ENCODE results near the gene TMEM79.

The TMEM79 gene

DNA sequence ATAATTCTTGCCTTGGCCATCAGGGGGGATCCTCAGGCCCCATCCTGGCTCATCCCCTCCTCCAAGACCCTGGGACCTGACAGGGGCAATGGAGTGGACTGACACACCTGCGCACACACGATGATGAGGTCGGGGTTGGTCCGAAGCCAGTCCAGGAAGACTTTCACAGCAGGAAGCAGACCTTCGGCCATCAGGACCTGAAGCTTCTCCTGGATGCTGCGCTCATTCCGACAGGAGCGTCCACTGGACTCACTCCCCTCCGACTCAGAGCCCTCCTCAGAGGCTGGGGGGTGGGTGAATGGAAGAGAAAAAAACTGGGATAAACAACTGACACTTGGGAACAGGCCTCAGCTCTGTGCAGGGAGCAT is 20.9 kb upstream of the TMEM79 start:
- no peak for DNase-seq (ENCODE audit: low read depth in 2 of 2)

GRCh38 chr1:156266051-156266450 is 18.1 kb upstream of the TMEM79 start:
- no peak for DNase-seq (ENCODE audit: low read depth in 2 of 2)

- DNase-seq (ENCODE audit: low read depth in 2 of 2), result no peak
These were observed 15.8 kb upstream of the TMEM79 start for GRCh38 chr1:156268336-156268735.

GRCh38 chr1:156270314-156270713 is 13.8 kb upstream of the TMEM79 start:
- DNase-seq (ENCODE audit: low read depth in 2 of 2), result no peak

DNA sequence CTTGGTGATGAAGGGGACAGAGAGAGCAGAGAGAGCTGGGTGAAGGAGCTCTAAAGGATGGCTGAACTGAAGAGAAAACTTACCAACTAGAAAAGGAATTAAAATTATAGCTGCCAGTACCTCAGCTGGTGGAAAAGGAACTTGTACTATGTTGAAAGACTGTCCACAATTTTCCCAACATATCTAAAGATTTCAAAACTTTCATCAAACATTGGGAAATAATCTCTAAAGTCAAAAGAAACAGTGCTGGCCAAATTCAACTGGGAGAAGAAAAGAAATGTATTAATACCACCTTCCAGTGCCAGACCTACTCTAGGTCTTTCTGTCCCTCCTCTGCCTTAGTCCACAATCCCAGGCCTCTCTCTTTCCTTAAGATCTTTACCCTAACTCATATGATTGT is 7.6 kb upstream of the TMEM79 start:
- no peak for DNase-seq (ENCODE audit: low read depth in 2 of 2)

DNA sequence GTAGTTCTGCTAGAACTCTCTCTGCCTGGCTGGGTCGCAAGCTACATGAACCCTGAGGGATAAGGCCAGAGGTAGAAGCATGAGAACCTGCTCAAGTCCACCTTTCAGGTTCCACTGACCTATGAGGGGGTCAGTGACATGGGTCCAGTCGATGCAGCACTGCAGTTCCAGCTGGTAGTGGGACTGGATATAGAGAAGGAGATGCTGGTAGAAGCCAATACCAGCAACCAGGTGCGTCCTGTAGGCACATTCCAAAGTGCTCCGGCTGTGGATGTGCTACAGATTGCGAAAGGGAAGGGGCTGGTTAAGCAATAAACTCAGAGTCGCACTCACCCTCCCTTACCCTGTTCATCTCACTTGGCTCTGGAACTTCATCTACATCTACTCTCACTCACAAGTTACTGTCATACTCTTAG is 7.2 kb upstream of the TMEM79 start:
- no peak for DNase-seq (ENCODE audit: low read depth in 2 of 2)

GRCh38 chr1:156279837-156280236 is 4.3 kb upstream of the TMEM79 start:
- DNase-seq (ENCODE audit: low read depth in 2 of 2), result no peak

- no peak for DNase-seq (ENCODE audit: low read depth in 2 of 2)
These were observed 2.8 kb upstream of the TMEM79 start for GRCh38 chr1:156281281-156281680.

DNA sequence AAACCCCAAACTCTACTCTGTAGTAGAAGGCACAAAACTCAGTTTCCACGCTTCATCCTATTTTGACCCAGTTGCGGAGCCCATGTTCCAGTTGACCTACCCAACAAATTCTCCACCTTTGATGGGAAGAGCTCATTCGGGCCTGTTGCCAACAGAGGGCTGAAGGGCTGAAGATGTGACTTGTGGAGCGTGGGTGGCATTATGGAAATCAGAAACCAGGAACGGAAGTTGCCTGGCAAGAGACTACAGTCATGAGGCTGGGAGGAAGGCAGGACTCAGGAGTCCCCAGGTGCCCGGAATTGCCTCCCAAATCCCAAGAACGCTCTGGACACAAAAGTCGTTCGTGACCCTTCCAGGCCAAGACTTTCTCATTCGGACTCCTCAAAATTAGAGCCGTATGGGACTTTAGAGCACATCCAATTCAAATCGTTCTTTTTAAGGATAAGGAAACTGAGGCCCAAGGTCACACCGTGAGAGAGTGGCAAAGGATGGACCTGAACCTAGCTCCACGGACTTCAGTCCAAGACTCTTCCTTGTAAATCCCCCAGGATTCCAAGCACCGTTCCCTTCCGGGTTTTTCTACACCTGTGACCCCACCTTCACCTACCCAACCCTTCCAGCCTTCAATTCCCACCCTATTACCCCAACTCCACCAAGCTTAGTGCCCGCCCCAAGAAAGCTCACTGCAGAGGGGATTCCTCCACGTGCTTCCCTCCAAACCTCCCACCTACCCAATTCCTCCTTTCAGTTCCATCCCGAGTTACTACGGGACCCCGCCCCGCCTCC is 2.2 kb upstream of the TMEM79 start:
- no peak for DNase-seq (ENCODE audit: low read depth in 2 of 2)

DNA sequence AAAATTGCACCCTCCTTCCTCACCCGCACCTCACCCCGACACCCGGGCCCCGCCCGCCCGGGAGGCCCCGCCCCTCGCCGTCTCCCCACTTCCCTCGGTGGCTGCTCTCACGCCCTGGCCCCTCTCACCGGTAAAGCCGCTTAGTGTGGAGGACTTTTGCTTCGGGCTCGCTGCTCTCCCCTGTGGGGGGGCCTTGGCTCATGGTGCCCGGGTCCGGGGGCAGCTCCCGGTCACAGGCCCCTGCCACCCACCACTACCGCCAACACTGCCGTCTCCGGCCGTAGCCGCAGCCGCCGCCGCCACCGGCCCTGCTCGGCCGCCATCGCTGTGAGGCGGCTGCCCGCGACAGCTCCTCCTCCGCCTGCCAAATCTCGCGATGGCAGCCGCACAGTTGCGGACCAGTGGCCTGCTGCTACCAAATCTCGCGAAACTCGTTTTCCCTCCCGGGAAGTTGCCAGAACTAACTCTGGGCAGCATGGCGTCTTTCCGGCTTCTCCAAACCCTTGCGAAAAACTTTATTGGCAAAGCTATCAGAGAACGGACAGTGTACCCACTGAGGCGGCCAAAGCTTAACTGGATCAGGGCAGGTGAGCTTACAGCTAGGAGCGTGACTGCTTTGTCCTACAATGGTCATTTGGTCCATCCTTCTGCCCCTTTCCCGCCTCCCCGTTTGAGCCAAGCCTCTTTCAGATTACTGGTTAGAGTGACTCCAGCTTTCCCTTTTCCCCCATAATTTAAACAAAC is 1.5 kb upstream of the TMEM79 start, which contains the start of gene SMG5:
SMG5 (minus strand) TSS at position 347 of the 744 bp plus-strand sequence; CDS start at position 202, 145 bp downstream.
- peak; percentile 98 for DNase-seq (ENCODE audit: low read depth in 2 of 2)

DNA sequence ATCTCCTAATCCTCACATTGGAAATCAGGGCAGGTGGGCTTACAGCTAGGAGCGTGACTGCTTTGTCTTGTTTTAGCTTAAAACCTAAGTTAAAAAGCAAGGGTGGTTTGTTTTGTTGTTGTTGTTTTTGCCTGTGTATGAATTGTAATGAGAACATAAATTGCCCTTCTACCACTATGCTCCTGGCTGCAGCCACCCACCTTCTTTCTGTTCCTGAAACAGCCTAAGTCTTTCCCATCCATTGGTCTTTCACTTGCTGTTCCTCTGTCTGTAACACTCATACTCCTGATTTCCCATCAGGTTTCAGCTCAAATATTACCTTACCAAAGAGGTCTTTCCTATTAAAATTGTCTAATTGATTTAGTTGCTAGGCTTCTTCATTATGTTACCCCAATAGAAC is 604 bp upstream of the TMEM79 start:
- no peak for DNase-seq (ENCODE audit: low read depth in 2 of 2)

- no peak for DNase-seq (ENCODE audit: low read depth in 2 of 2)
These were observed 632 bp downstream of the TMEM79 start for GRCh38 chr1:156284757-156285156.

DNA sequence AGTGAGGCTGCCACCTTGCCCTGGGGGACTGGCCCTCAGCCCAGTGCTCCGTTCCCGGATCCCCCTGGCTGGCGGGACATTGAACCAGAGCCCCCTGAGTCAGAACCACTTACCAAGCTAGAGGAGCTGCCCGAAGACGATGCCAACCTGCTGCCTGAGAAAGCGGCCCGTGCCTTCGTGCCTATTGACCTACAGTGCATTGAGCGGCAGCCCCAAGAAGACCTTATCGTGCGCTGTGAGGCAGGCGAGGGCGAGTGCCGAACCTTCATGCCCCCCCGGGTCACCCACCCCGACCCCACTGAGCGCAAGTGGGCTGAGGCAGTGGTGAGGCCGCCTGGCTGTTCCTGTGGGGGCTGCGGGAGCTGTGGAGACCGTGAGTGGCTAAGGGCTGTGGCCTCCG is 1.3 kb downstream of the TMEM79 start:
- no peak for DNase-seq (ENCODE audit: low read depth in 2 of 2)

GRCh38 chr1:156286061-156286460 is 1.9 kb downstream of the TMEM79 start:
- DNase-seq (ENCODE audit: low read depth in 2 of 2), result no peak

GRCh38 chr1:156289857-156290256 is 5.7 kb downstream of the TMEM79 start:
- no peak for DNase-seq (ENCODE audit: low read depth in 2 of 2)

DNA sequence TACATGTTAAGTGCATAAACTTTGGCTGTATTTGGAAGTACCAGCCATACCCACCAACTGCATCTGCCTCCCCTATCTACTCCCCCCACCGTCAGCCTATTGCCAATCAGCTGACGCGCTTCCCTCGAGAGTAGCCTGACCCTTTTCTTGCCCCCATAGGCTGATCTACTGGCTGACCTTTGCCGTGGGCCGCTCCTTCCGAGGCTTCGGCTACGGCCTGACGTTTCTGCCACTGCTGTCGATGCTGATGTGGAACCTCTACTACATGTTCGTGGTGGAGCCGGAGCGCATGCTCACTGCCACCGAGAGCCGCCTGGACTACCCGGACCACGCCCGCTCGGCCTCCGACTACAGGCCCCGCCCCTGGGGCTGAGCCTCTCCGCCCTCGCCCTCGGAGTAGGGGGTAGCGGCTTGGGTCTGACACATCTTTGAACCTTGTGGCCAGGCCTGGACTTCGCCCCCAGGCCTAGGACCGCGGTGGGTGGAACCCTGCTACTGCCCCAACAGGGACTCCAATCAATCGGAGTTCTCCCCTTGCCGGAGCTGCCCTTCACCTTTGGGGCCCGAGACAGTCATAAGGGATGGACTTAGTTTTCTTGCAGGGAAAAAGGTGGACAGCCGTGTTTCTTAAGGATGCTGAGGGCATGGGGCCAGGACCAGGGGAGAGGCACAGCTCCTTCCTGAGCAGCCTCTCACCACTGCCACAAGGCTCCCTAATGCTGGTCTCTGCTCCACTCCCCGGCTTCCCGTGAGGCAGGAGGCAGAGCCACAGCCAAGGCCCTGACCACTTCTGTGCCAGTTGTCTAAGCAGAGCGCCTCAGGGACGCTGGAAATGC is 7.3 kb downstream of the TMEM79 start:
- peak; percentile 28 to 29 for DNase-seq (ENCODE audit: low read depth in 2 of 2)

DNA sequence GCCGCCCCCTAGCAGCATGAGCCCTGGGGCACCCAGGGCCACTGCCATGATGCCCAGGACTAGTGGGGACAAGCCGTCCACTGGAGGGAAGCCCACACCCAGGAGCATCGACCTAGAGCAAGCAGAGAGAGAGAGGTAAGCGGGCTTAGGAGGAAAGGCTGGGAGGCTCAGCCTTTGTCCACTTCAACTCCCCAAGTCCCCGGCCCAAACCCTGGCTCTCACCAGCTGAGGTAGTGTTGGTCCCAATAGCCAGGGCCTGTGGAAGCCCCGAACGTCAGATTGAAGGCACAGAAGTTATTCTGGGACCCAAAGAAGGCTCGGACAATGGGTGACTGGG is 8.9 kb downstream of the TMEM79 start:
- no peak for DNase-seq (ENCODE audit: low read depth in 2 of 2)

GRCh38 chr1:156293895-156294294 is 9.8 kb downstream of the TMEM79 start:
- no peak for DNase-seq (ENCODE audit: low read depth in 2 of 2)

DNA sequence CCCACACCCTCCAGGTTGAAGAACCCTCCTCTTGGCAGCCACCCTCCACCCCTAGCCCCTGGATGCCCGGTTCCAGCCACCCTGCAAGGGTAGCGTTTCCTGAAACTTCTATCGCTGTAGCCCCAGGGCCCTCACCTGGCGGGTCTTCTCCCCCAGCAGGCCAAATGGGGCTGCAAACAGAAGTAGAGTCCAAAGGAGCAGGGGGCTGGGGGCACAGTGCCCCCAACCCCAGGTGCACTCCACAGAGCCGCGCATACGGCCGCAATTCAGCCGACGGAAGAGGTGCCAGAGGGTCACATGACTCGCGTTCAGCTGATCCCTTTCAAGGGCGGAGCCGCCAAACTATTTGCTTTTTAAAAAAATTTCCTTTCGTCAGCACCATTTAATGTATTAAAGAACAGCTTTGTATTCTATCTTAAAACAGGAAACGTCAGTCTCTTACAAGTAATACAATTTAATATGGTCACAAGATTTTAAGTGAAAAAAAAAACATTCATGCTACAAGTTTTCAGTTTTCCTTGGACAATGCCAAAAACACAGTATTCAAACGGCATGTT is 11.3 kb downstream of the TMEM79 start, which contains the start of gene GLMP:
GLMP (minus strand) TSS at position 289 of the 557 bp plus-strand sequence; CDS start at position 255, 34 bp downstream.
- no peak for DNase-seq (ENCODE audit: low read depth in 2 of 2)

GRCh38 chr1:156298852-156299357 is 14.8 kb downstream of the TMEM79 start, which contains the start of gene VHLL:
Gene VHLL, minus strand, starts transcription at chr1:156299307. Its CDS starts 118 bp downstream, at chr1:156299189.
- no peak for DNase-seq (ENCODE audit: low read depth in 2 of 2)

DNA sequence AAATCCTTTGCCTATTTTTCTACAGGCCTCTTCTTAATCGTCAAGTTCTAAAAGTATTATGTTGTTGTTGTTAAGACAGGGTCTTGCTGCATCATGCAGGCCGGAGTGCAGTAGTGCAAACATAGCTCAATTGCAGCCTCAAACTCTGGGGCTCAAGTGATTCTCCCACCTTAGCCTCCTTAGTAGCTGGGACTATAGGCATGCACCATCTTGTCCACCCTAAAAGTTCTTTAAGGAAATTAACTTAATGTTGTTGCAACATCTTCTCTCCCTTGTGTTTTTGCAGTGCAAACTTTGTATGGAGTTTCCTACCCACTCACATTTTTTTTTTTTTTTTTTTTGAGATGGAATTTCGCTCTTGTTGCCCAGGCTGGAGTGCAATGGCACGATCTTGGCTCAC is 19.1 kb downstream of the TMEM79 start:
- no peak for DNase-seq (ENCODE audit: low read depth in 2 of 2)

- DNase-seq (ENCODE audit: low read depth in 2 of 2), result no peak
These were observed 21.1 kb downstream of the TMEM79 start for GRCh38 chr1:156305215-156305614.

Measured in fibroblast of skin of left quadriceps (primary cell).